WTC11 (cell line): Measurements from ENCODE around the gene ERC2. TPM values are rescaled to one million over a fixed set of nuclear protein-coding genes. Genes with fewer than 3 reads are reported as not detected.

Experiments used
- ATAC-seq: fragments of 200-7000 bp; cut with Tn5 transposase; 2 replicates; pipeline ENCODE4 v1.10.0; 2021; ENCODE audit warnings: mild to moderate bottlenecking, moderate library complexity
- CTCF ChIA-PET: fragments of 300-600 bp; sonication (Branson Sonifier 250); formaldehyde crosslinking; loops from one replicate; lab custom pipeline; 2021; ENCODE audit warnings: antibody characterized with exemption; lab: Charles Lee
- POLR2A ChIA-PET: fragments of 350-600 bp; sonication (Branson Sonifier 250); formaldehyde crosslinking; loops from one replicate; lab custom pipeline; 2021; ENCODE audit warnings: antibody characterized with exemption; lab: Charles Lee
- DNase-seq: peaks from one replicate; pipeline ENCODE4 v3.0.0; 2021; ENCODE audit warnings: low spot score
- H3K27ac Mint-ChIP-seq: 2 replicates; pipeline ENCODE4 v1.8.0; 2021; ENCODE audit warnings: mixed read lengths
- H3K27me3 Mint-ChIP-seq: 2 replicates; pipeline ENCODE4 v1.8.0; 2021; ENCODE audit warnings: low read depth, mild to moderate bottlenecking, moderate library complexity, mixed read lengths
- H3K36me3 Mint-ChIP-seq: 2 replicates; pipeline ENCODE4 v1.8.0; 2021; ENCODE audit warnings: mixed read lengths
- H3K4me1 Mint-ChIP-seq: 2 replicates; pipeline ENCODE4 v1.8.0; 2022; ENCODE audit warnings: mixed read lengths
- H3K4me3 Mint-ChIP-seq: 2 replicates; pipeline ENCODE4 v1.8.0; 2021; ENCODE audit warnings: mild to moderate bottlenecking, moderate library complexity, mixed read lengths
- H3K9me3 Mint-ChIP-seq: 2 replicates; pipeline ENCODE4 v1.8.0; 2021; ENCODE audit warnings: mixed read lengths
- ATF1 ChIP-seq: sonication (generic); formaldehyde crosslinking; IDR thresholded peaks from 2 replicates; pipeline ENCODE4 v1.8.1; 2023; ENCODE audit warnings: mild to moderate bottlenecking, moderate library complexity, missing genetic modification reagents
- ETV6 ChIP-seq: sonication (generic); formaldehyde crosslinking; IDR thresholded peaks from 2 replicates; pipeline ENCODE4 v1.8.1; 2022; ENCODE audit warnings: mild to moderate bottlenecking, missing genetic modification reagents
- FOXJ3 ChIP-seq: sonication (generic); formaldehyde crosslinking; IDR thresholded peaks from 2 replicates; pipeline ENCODE4 v1.9.0; 2021; ENCODE audit warnings: missing genetic modification reagents, mild to moderate bottlenecking, borderline replicate concordance
- GRHL2 ChIP-seq: fragments of 250-450 bp; sonication (Bioruptor Pico); IDR thresholded peaks from 2 replicates; pipeline ENCODE4 v1.8.0; 2022; ENCODE audit warnings: mild to moderate bottlenecking, moderate library complexity; ENCODE audit not compliant: insufficient replicate concordance, severe bottlenecking
- GTF2I ChIP-seq: fragments of 250-450 bp; sonication (Bioruptor Pico); conservative IDR thresholded peaks from 2 replicates; pipeline ENCODE4 v1.4.0; 2021; ENCODE audit warnings: mild to moderate bottlenecking
- JAZF1 ChIP-seq: fragments of 250-450 bp; sonication (Bioruptor Pico); IDR thresholded peaks from 2 replicates; pipeline ENCODE4 v1.9.0; 2021; ENCODE audit warnings: moderate library complexity, mild to moderate bottlenecking, inconsistent platforms
- NFE2L1 ChIP-seq: sonication (generic); formaldehyde crosslinking; IDR thresholded peaks from 2 replicates; pipeline ENCODE4 v1.8.1; 2023; ENCODE audit warnings: missing genetic modification reagents
- NFYB ChIP-seq: sonication (generic); formaldehyde crosslinking; conservative IDR thresholded peaks from 2 replicates; pipeline ENCODE4 v1.8.0; 2022; ENCODE audit warnings: low read depth, missing genetic modification reagents
- PRDM15 ChIP-seq: sonication (generic); formaldehyde crosslinking; IDR thresholded peaks from 2 replicates; pipeline ENCODE4 v1.8.0; 2022; ENCODE audit warnings: missing genetic modification reagents
- RELA ChIP-seq: sonication (generic); formaldehyde crosslinking; IDR thresholded peaks from 2 replicates; pipeline ENCODE4 v1.8.1; 2022; ENCODE audit warnings: missing genetic modification reagents, mild to moderate bottlenecking, borderline replicate concordance
- RORB ChIP-seq: fragments of 250-450 bp; sonication (Bioruptor Pico); IDR thresholded peaks from 2 replicates; pipeline ENCODE4 v1.9.0; 2021; ENCODE audit warnings: mild to moderate bottlenecking
- SMAD4 ChIP-seq: sonication (generic); formaldehyde crosslinking; IDR thresholded peaks from 2 replicates; pipeline ENCODE4 v1.8.0; 2022; ENCODE audit warnings: mild to moderate bottlenecking, missing genetic modification reagents
- SOX15 ChIP-seq: fragments of 250-450 bp; sonication (Bioruptor Pico); IDR thresholded peaks from 2 replicates; pipeline ENCODE4 v1.9.0; 2021; ENCODE audit warnings: mild to moderate bottlenecking
- STAT6 ChIP-seq: sonication (generic); formaldehyde crosslinking; conservative IDR thresholded peaks from 2 replicates; pipeline ENCODE4 v1.8.1; 2023; ENCODE audit warnings: mild to moderate bottlenecking, low read depth, missing genetic modification reagents, moderate library complexity
- TCF7 ChIP-seq: sonication (generic); formaldehyde crosslinking; IDR thresholded peaks from 2 replicates; pipeline ENCODE4 v1.8.0; 2022; ENCODE audit warnings: mild to moderate bottlenecking, low read depth, missing genetic modification reagents, moderate library complexity
- TP53 ChIP-seq: sonication (generic); formaldehyde crosslinking; IDR thresholded peaks from 2 replicates; pipeline ENCODE4 v1.8.1; 2023; ENCODE audit warnings: mild to moderate bottlenecking, missing genetic modification reagents
- USF2 ChIP-seq: sonication (generic); formaldehyde crosslinking; IDR thresholded peaks from 2 replicates; pipeline ENCODE4 v1.8.1; 2023; ENCODE audit warnings: mild to moderate bottlenecking, missing genetic modification reagents, moderate library complexity
- ZNF121 ChIP-seq: sonication (generic); formaldehyde crosslinking; IDR thresholded peaks from 2 replicates; pipeline ENCODE4 v1.8.0; 2023; ENCODE audit warnings: missing genetic modification reagents
- ZNF219 ChIP-seq: sonication (generic); formaldehyde crosslinking; IDR thresholded peaks from 2 replicates; pipeline ENCODE4 v1.8.0; 2023; ENCODE audit warnings: missing genetic modification reagents, mild to moderate bottlenecking, borderline replicate concordance
- ZNF232 ChIP-seq: sonication (generic); formaldehyde crosslinking; IDR thresholded peaks from 2 replicates; pipeline ENCODE4 v1.8.0; 2022; ENCODE audit warnings: mild to moderate bottlenecking, missing genetic modification reagents
- ZNF512 ChIP-seq: sonication (generic); formaldehyde crosslinking; IDR thresholded peaks from 2 replicates; pipeline ENCODE4 v1.8.1; 2022; ENCODE audit warnings: missing genetic modification reagents, borderline replicate concordance
- ZNF671 ChIP-seq: fragments of 250-450 bp; sonication (Bioruptor Pico); IDR thresholded peaks from 2 replicates; pipeline ENCODE4 v1.8.0; 2021; ENCODE audit warnings: mild to moderate bottlenecking
- total RNA-seq: library from RNA; stranded (reverse); gene quantifications from 3 replicates; pipeline ENCODE4 v1.2.3, GENCODE V29; 2021

The ERC2 gene
- total RNA-seq, 1 experiment from 2014 or later, result 23.5 TPM

- TF ChIP-seq USF2 (CRISPR knock-in tag) (0 out of 2 replicates have a peak, but pooled peaks have one; percentile 26), RORB (CRISPR knock-in tag) (no peak)
- no peak for DNase-seq
- ChIA-PET CTCF (interaction anchor here (1.2 kb wide), 1 partner anchor 21 kb away, joined by 3 read pairs; no protein-coding TSS in a partner anchor), POLR2A (no interaction called here)
- peak overlapping the region; percentile 65 for H3K27ac Mint-ChIP-seq
- no peak for ATAC-seq
- peaks cover 29% of the 10 kb centered on the region for H3K9me3 Mint-ChIP-seq
- peaks cover 22% of the 10 kb centered on the region for H3K36me3 Mint-ChIP-seq
- no peak overlapping the region for H3K4me3 Mint-ChIP-seq
- peaks cover 53% of the 10 kb centered on the region for H3K4me1 Mint-ChIP-seq
- peaks cover 3% of the 10 kb centered on the region; the same call in 1 of the 2 replicates for H3K27me3 Mint-ChIP-seq
Observed at GRCh38 chr3:56110886-56111285, 357.4 kb downstream of the ERC2 start.

GRCh38 chr3:56107157-56107556, 361.1 kb downstream of the ERC2 start:
- no peak for ATAC-seq
- Mint-ChIP-seq H3K27ac (no peak overlapping the region), H3K4me3 (no peak overlapping the region), H3K36me3 (peaks cover 5% of the 10 kb centered on the region; the same call in 1 of the 2 replicates)
- POLR2A ChIA-PET, result no interaction called here
- no peak for TF ChIP-seq ETV6 (CRISPR knock-in tag)
- TF ChIP-seq, all 79 proteins: peak for 0
- CTCF ChIA-PET, result interaction anchor here (0.8 kb wide), 1 partner anchor 52 kb away, joined by 3 read pairs; no protein-coding TSS in a partner anchor
- Mint-ChIP-seq H3K27me3 (no peaks in the 10 kb centered on the region), H3K4me1 (peaks cover 29% of the 10 kb centered on the region), H3K9me3 (peaks cover 18% of the 10 kb centered on the region)
- DNase-seq, result no peak

- H3K27ac Mint-ChIP-seq, result peak overlapping the region; percentile 62
- H3K36me3 Mint-ChIP-seq, result no peaks in the 10 kb centered on the region
- H3K27me3 Mint-ChIP-seq, result no peaks in the 10 kb centered on the region
- TF ChIP-seq PRDM15 (CRISPR knock-in tag), result peak; percentile 70
- TF ChIP-seq NFE2L1 (CRISPR knock-in tag), result no peak
- no peak for TF ChIP-seq ATF1
- TF ChIP-seq TP53 (CRISPR knock-in tag), result no peak
- no peak for TF ChIP-seq JAZF1
- peaks cover 25% of the 10 kb centered on the region for H3K4me1 Mint-ChIP-seq
- ChIA-PET POLR2A (no interaction called here), CTCF (interaction anchor here (1.4 kb wide), 1 partner anchor 201 kb away, joined by 3 read pairs; no protein-coding TSS in a partner anchor)
- no peak overlapping the region for H3K4me3 Mint-ChIP-seq
- peaks cover 12% of the 10 kb centered on the region; the same call in 1 of the 2 replicates for H3K9me3 Mint-ChIP-seq
- ATAC-seq (no peak), DNase-seq (no peak)
Observed at GRCh38 chr3:56102032-56102431, 366.2 kb downstream of the ERC2 start.

GRCh38 chr3:56101576-56101975, 366.7 kb downstream of the ERC2 start:
- Mint-ChIP-seq H3K4me3 (no peak overlapping the region), H3K4me1 (peaks cover 22% of the 10 kb centered on the region), H3K27me3 (no peaks in the 10 kb centered on the region), H3K36me3 (no peaks in the 10 kb centered on the region), H3K9me3 (peaks cover 12% of the 10 kb centered on the region; the same call in 1 of the 2 replicates), H3K27ac (peak overlapping the region; percentile 62; the same call in 1 of the 2 replicates)
- DNase-seq (no peak), ATAC-seq (no peak)
- POLR2A ChIA-PET, result no interaction called here
- CTCF ChIA-PET, result no interaction called here
- TF ChIP-seq SMAD4 (no peak), NFYB (CRISPR knock-in tag) (no peak), GRHL2 (CRISPR knock-in tag) (no peak), GTF2I (CRISPR knock-in tag) (no peak), RELA (no peak), ZNF512 (CRISPR knock-in tag) (no peak), TCF7 (CRISPR knock-in tag) (no peak), STAT6 (CRISPR knock-in tag) (no peak), ZNF219 (CRISPR knock-in tag) (no peak), ZNF121 (CRISPR knock-in tag) (no peak), ZNF671 (CRISPR knock-in tag) (no peak), ZNF232 (no peak), FOXJ3 (CRISPR knock-in tag) (no peak), SOX15 (CRISPR knock-in tag) (no peak), ETV6 (CRISPR knock-in tag) (no peak)
